OCI-LY3 (cell line): ENCODE results near the gene RACGAP1.

Experiments used
- EZH2phosphoT487 ChIP-seq: fragments of 200-600 bp; shearing (Covaris generic); IDR thresholded peaks from 2 replicates; pipeline ENCODE4 v1.6.1; 2018; ENCODE audit warnings: antibody characterized with exemption, mixed run types, low read depth
- TF ChIP-seq, protein P1 (sequence below): fragments of 200-600, 300-600 bp; sonication (generic); IDR thresholded peaks from 2 replicates; pipeline ENCODE4 v1.5.1; 2014; ENCODE audit warnings: antibody characterized with exemption, low read length, low read depth

DNA sequence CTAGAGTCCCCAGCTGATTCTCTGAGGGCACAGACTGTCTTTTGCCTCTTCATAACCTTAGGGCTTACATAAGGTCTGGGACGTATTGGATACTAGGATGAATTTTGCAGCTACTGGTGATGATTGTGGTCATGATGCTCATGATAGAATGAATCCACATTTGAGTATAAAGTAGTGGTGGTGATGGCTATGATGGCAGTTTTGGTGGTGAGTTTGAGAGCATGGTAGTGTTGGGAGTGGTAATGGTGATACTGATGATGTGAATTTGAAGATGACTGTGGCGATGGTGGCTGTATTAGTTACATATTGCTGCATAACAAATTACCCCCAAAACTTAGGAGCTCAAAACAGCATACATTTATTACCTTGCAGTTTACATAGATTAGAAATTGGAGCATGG is 18.0 kb upstream of the RACGAP1 start:
- TF ChIP-seq, protein P1, sequence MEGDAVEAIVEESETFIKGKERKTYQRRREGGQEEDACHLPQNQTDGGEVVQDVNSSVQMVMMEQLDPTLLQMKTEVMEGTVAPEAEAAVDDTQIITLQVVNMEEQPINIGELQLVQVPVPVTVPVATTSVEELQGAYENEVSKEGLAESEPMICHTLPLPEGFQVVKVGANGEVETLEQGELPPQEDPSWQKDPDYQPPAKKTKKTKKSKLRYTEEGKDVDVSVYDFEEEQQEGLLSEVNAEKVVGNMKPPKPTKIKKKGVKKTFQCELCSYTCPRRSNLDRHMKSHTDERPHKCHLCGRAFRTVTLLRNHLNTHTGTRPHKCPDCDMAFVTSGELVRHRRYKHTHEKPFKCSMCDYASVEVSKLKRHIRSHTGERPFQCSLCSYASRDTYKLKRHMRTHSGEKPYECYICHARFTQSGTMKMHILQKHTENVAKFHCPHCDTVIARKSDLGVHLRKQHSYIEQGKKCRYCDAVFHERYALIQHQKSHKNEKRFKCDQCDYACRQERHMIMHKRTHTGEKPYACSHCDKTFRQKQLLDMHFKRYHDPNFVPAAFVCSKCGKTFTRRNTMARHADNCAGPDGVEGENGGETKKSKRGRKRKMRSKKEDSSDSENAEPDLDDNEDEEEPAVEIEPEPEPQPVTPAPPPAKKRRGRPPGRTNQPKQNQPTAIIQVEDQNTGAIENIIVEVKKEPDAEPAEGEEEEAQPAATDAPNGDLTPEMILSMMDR: no peak
- no peak for TF ChIP-seq EZH2phosphoT487
